Measurements from ENCODE around the gene EVPLL.

DNA sequence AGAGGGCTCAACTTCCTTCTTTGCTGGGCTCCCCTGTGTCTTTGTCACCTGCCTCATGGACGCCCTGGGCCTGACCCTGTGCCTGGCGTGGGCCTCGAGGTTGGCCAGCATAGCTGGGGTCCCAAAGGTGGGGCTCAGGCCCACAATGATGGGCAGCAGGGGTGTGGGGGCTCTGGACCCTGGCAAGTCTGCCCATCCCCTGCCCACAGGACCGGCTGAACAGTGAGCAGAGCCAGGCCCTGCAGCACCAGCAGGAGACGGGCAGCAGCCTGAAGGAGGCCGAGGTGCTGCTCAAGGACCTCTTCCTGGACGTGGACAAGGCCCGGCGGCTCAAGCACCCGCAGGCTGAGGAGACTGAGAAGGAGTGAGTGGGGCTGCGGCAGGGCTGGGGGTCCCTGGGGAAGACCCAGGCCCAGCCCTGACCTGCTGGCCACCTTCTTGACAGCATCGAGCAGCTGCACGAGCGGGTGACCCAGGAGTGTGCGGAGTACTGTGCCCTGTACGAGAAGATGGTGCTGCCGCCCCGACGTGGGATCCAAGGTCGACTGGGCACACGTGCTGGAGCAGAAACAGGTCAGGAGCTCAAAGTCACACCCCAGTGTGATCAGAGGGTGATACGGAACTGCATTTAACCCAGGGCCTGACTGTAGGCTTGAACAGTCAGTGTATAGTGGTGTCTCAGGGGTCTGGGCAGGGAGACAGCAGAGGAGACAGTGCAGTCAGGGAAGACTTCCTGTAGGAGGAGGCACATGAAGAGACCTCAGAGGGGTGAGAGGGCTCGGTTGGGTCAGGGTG, 3.8 kb downstream of the EVPLL start:
- TF ChIP-seq, protein P1, sequence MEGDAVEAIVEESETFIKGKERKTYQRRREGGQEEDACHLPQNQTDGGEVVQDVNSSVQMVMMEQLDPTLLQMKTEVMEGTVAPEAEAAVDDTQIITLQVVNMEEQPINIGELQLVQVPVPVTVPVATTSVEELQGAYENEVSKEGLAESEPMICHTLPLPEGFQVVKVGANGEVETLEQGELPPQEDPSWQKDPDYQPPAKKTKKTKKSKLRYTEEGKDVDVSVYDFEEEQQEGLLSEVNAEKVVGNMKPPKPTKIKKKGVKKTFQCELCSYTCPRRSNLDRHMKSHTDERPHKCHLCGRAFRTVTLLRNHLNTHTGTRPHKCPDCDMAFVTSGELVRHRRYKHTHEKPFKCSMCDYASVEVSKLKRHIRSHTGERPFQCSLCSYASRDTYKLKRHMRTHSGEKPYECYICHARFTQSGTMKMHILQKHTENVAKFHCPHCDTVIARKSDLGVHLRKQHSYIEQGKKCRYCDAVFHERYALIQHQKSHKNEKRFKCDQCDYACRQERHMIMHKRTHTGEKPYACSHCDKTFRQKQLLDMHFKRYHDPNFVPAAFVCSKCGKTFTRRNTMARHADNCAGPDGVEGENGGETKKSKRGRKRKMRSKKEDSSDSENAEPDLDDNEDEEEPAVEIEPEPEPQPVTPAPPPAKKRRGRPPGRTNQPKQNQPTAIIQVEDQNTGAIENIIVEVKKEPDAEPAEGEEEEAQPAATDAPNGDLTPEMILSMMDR (IDR thresholded peaks at IDR 0.05; ENCODE audit: low read depth, low read length, poor library complexity, severe bottlenecking), result no peak
- TF ChIP-seq EZH2phosphoT487 (IDR thresholded peaks at IDR 0.05; ENCODE audit: borderline replicate concordance, low read length), result no peak
